ENCODE results near the gene DST. TPM values are rescaled to one million over a fixed set of nuclear protein-coding genes. Genes with fewer than 3 reads are reported as not detected.

DST gene
- total and polyA plus RNA-seq, 2 of the 8 experiments (the other 6 are each of a cell fraction or from before 2014, with no cell fraction given), result 49.4 to 116 TPM

DNA sequence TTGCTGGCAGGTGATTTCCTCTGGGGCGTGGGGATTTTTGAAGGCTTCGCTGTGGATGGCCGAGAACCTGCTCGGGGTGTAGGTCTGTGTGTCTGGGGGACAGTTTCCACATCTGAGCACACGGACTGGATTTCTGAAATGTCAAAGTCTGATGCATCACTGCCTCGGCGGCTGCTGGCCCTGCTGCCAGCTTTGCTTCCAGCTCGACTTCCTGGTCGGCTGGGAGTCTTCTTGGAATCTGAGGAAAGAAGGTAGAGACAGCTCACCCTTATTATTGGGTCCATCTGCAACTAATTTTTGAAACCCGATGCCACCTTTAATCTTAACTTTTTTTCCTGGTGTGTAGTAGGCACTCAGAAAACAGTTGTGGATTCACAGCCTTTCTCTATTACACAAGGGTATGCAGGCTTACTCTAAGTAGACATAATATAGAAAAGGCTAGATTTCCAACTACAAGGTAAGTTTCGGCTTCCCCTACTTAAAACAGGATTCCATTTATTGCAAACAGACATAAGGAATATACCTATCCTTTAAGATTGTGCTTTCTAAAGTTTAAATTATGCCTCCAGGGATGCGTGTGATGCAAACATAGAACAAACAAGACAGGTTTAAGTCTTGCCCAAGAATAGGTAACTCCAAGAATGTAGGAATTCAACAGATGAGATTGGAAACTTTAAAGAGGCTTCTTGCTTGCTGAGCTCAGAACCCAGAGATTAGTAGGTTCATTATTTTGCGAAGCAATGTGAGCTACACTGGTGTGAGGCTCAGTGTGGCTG is 183.5 kb downstream of the DST start:
- H2AK5ac ChIP-seq (ENCODE audit: low read depth, low read length), result no peak overlapping the region
- no peaks in the 10 kb centered on the region for H3K9me3 ChIP-seq (ENCODE audit: insufficient read depth in 2 of 2, low read depth in 1 of 2, low read length in 1 of 2)
- no peak overlapping the region for H3K23ac ChIP-seq (ENCODE audit: insufficient read length)
- H3K18ac ChIP-seq (ENCODE audit: extremely low read depth, low read length), result no peak overlapping the region
- H3K4me1 ChIP-seq (replicated peaks in 1 of 4; ENCODE audit: control insufficient read depth in 3 of 4, insufficient read depth in 4 of 4, low read length in 3 of 4), result no peaks in the 10 kb centered on the region
- no peak overlapping the region for H4K8ac ChIP-seq (ENCODE audit: extremely low read depth, insufficient read depth, low read length)
- no peak overlapping the region for H3K56ac ChIP-seq (replicated peaks; ENCODE audit: insufficient read length, low read depth, low read length)
- H3K36me3 ChIP-seq (ENCODE audit: control insufficient read depth in 2 of 4, insufficient read depth in 4 of 4, low read length in 3 of 4), result peaks cover 2 to 30% (median 26%) of the 10 kb centered on the region in 4 experiments; a peak in 6 of 8 replicates
- no peak overlapping the region for H2BK12ac ChIP-seq (ENCODE audit: low read depth, low read length)
- H3K4me3 ChIP-seq (ENCODE audit: extremely low read depth in 1 of 4, insufficient read depth in 2 of 4, low read depth in 3 of 4, low read length in 4 of 4), result no peak overlapping the region
- no peak overlapping the region for H3K14ac ChIP-seq (ENCODE audit: insufficient read length)
- no peak overlapping the region for H2BK120ac ChIP-seq (replicated peaks; ENCODE audit: low read depth, low read length)
- no peak for FAIRE-seq
- H3K27me3 ChIP-seq (replicated peaks in 1 of 4; ENCODE audit: control insufficient read depth in 3 of 4, extremely low read depth in 1 of 4, insufficient read depth in 3 of 4, low read length in 3 of 4), result no peaks in the 10 kb centered on the region
- no peaks in the 10 kb centered on the region; the same call in 1 of the 2 replicates for H3K79me1 ChIP-seq (ENCODE audit: low read depth, low read length)
- no peak overlapping the region for H3K9ac ChIP-seq (replicated peaks in 1 of 4; ENCODE audit: extremely low read depth in 1 of 4, low read depth in 3 of 4, low read length in 3 of 4)
- H2BK15ac ChIP-seq (ENCODE audit: low read length), result no peak overlapping the region
- H4K91ac ChIP-seq (replicated peaks; ENCODE audit: insufficient read length, low read length), result no peak overlapping the region
- H2AFZ ChIP-seq (ENCODE audit: low read length), result no peak overlapping the region
- H2BK5ac ChIP-seq (ENCODE audit: low read depth, low read length), result no peak overlapping the region
- H2BK20ac ChIP-seq (ENCODE audit: low read length), result no peak overlapping the region
- POLR2A ChIA-PET (ENCODE audit: partially characterized antibody), result no interaction called here
- H3K79me2 ChIP-seq (ENCODE audit: control insufficient read depth in 1 of 2, insufficient read depth in 2 of 2, low read length in 2 of 2), result no peaks in the 10 kb centered on the region
- 88% methylated on average over 13 of the region's 13 CpGs; no CpG with 5 or more reads in 1 of the 2 experiments for whole genome bisulfite sequencing, 2 experiments (ENCODE audit: extremely low coverage in 1 of 2, insufficient coverage in 1 of 2, insufficient read length in 1 of 2, insufficient replicate concordance in 2 of 2, low coverage in 1 of 2, low lambda C conversion rate in 2 of 2, missing lambda C conversion rate in 1 of 2)
- CTCF ChIA-PET (ENCODE audit: partially characterized antibody), result interaction anchor here (1.5 kb wide), 1 partner anchor 89 kb away, joined by 4 read pairs; no protein-coding TSS in a partner anchor
- no peak for DNase-seq (ENCODE audit: low read depth in 1 of 2, low spot score in 2 of 2)
- no peak overlapping the region for H3K4ac ChIP-seq (replicated peaks; ENCODE audit: insufficient read length, low read depth, low read length)
- no peaks in the 10 kb centered on the region for H3K23me2 ChIP-seq (ENCODE audit: low read depth, low read length)
- no peak overlapping the region for H3K4me2 ChIP-seq (ENCODE audit: insufficient read depth in 1 of 2, low read depth in 2 of 2, low read length in 2 of 2)
- no peak overlapping the region for H4K5ac ChIP-seq (ENCODE audit: insufficient read length, low read depth, low read length)
- no peaks in the 10 kb centered on the region for H4K20me1 ChIP-seq (replicated peaks in 1 of 2; ENCODE audit: control insufficient read depth in 1 of 2, insufficient read depth in 2 of 2, low read length in 2 of 2)
- no peak overlapping the region for H3K27ac ChIP-seq (ENCODE audit: low read depth, low read length)
- TF ChIP-seq CEBPB (IDR thresholded peaks at IDR 0.05; ENCODE audit: low read depth, low read length) (no peak), TAF1 (IDR thresholded peaks at IDR 0.05; ENCODE audit: low read depth, low read length) (no peak), NANOG (IDR thresholded peaks at IDR 0.05; ENCODE audit: insufficient read depth, low read depth, low read length, poor library complexity, severe bottlenecking) (no peak), CTCF (IDR thresholded peaks at IDR 0.05; ENCODE audit: control extremely low read depth in 1 of 3, insufficient read depth in 1 of 3, low read depth in 1 of 3, low read length in 3 of 3) (no peak), KDM1A (IDR thresholded peaks at IDR 0.05; ENCODE audit: borderline replicate concordance, low read length) (no peak), EP300 (IDR thresholded peaks at IDR 0.05; ENCODE audit: borderline replicate concordance in 1 of 2, low read depth in 2 of 2, low read length in 2 of 2) (no peak), CHD2 (IDR thresholded peaks at IDR 0.05; ENCODE audit: low read length) (no peak), SRF (IDR thresholded peaks at IDR 0.05; ENCODE audit: low read depth, low read length) (no peak), EZH2 (IDR thresholded peaks at IDR 0.05; ENCODE audit: low read depth, low read length, severe bottlenecking) (no peak), POLR2A (IDR thresholded peaks at IDR 0.05; ENCODE audit: control extremely low read depth in 1 of 2, low read depth in 2 of 2, low read length in 2 of 2) (no peak)
